Activated CD8-positive, alpha-beta T cell treated with anti-CD3 and anti-CD28 coated beads, Interleukin-2, amount 10 ng/mL, durations not matched to agents 7 days and 5 days (primary cell): ENCODE results near the gene MDM1. TPM values are rescaled to one million over a fixed set of nuclear protein-coding genes. Genes with fewer than 3 reads are reported as not detected.
A peak's percentile ranks its signal among the peaks of the same experiment; 100 is the strongest.

Experiments
- ATAC-seq: fragments of 150-1000 bp; cut with Tn5 transposase; one replicate; pipeline ENCODE4 v1.10.0; 2021; ENCODE audit warnings: moderate library complexity
- CTCF ChIA-PET: fragments of 350-600 bp; sonication (Branson Sonifier 250); formaldehyde crosslinking; loops from one replicate; lab custom pipeline; 2021; ENCODE audit warnings: antibody characterized with exemption; lab: Charles Lee
- POLR2A ChIA-PET: fragments of 350-600 bp; sonication (Branson Sonifier 250); formaldehyde crosslinking; loops from one replicate; lab custom pipeline; 2021; ENCODE audit warnings: antibody characterized with exemption; lab: Charles Lee
- DNase-seq: peaks from one replicate; pipeline ENCODE4 v3.0.0-alpha.2; 2020
- H3K27ac Mint-ChIP-seq: one replicate; pipeline ENCODE4 v1.8.0; 2021; ENCODE audit warnings: mild to moderate bottlenecking, mixed read lengths
- H3K27me3 Mint-ChIP-seq: one replicate; pipeline ENCODE4 v1.8.0; 2021; ENCODE audit warnings: low read depth, mixed read lengths
- H3K36me3 Mint-ChIP-seq: one replicate; pipeline ENCODE4 v1.8.0; 2021; ENCODE audit warnings: low read depth, mixed read lengths
- H3K4me1 Mint-ChIP-seq: one replicate; pipeline ENCODE4 v1.8.0; 2021; ENCODE audit warnings: low read depth, mixed read lengths
- H3K4me3 Mint-ChIP-seq: one replicate; pipeline ENCODE4 v1.8.0; 2021; ENCODE audit warnings: mild to moderate bottlenecking, mixed read lengths
- H3K9me3 Mint-ChIP-seq: one replicate; pipeline ENCODE4 v1.8.0; 2022; ENCODE audit warnings: mixed read lengths; ENCODE audit not compliant: insufficient read depth
- total RNA-seq, 2 experiments: library from RNA; stranded (reverse); gene quantifications; one replicate each; pipeline ENCODE4 v1.2.3, GENCODE V29; 2021

MDM1 gene
- total RNA-seq, 2 experiments from 2014 or later, result 25.0 to 28.9 TPM

GRCh38 chr12:68290126-68290525, 42.0 kb downstream of the MDM1 start:
- ATAC-seq, result peak; percentile 95
- ChIA-PET POLR2A (interaction anchor here (0.7 kb wide), 1 partner anchor 42 kb away, joined by 3 read pairs; the partner anchor contains the start of gene MDM1), CTCF (interaction anchor here (1.5 to 2.6 kb wide), 4 partner anchors 27 to 249 kb away, joined by 4 to 8 read pairs (median 7); no protein-coding TSS in a partner anchor)
- no peak overlapping the region for H3K4me3 Mint-ChIP-seq
- DNase-seq, result peak; percentile 43
- no peaks in the 10 kb centered on the region for H3K9me3 Mint-ChIP-seq
- no peak overlapping the region for H3K27ac Mint-ChIP-seq
- peaks cover 22% of the 10 kb centered on the region for H3K36me3 Mint-ChIP-seq
- peaks cover 24% of the 10 kb centered on the region for H3K4me1 Mint-ChIP-seq
- H3K27me3 Mint-ChIP-seq, result peaks cover 2% of the 10 kb centered on the region

- no peak for ATAC-seq
- Mint-ChIP-seq H3K9me3 (no peaks in the 10 kb centered on the region), H3K27ac (no peak overlapping the region), H3K4me1 (peaks cover 24% of the 10 kb centered on the region), H3K4me3 (no peak overlapping the region), H3K27me3 (peaks cover 2% of the 10 kb centered on the region), H3K36me3 (peaks cover 8% of the 10 kb centered on the region)
- ChIA-PET CTCF (interaction anchor here (0.8 to 1.3 kb wide), 3 partner anchors 9 to 125 kb away, joined by 3 to 4 read pairs (median 3); no protein-coding TSS in a partner anchor), POLR2A (no interaction called here)
- DNase-seq, result no peak
These were observed 45.1 kb downstream of the MDM1 start for GRCh38 chr12:68287106-68287505.

- Mint-ChIP-seq H3K9me3 (no peaks in the 10 kb centered on the region), H3K4me1 (peaks cover 24% of the 10 kb centered on the region), H3K27me3 (peaks cover 2% of the 10 kb centered on the region), H3K27ac (no peak overlapping the region), H3K4me3 (no peak overlapping the region), H3K36me3 (peaks cover 7% of the 10 kb centered on the region)
- ATAC-seq, result no peak
- CTCF ChIA-PET, result interaction anchor here (0.6 to 1.3 kb wide), 4 partner anchors 14 to 124 kb away, joined by 3 to 4 read pairs (median 3); no protein-coding TSS in a partner anchor
- no peak for DNase-seq
- POLR2A ChIA-PET, result interaction anchor here (0.6 kb wide), 1 partner anchor 1070 kb away, joined by 6 read pairs; no protein-coding TSS in a partner anchor
These were observed 45.8 kb downstream of the MDM1 start for GRCh38 chr12:68286396-68286795.

- H3K4me3 Mint-ChIP-seq, result no peak overlapping the region
- no peak for DNase-seq
- no peak for ATAC-seq
- peaks cover 21% of the 10 kb centered on the region for H3K4me1 Mint-ChIP-seq
- peaks cover 6% of the 10 kb centered on the region for H3K36me3 Mint-ChIP-seq
- no peaks in the 10 kb centered on the region for H3K9me3 Mint-ChIP-seq
- POLR2A ChIA-PET, result interaction anchor here (0.6 kb wide), 1 partner anchor 1069 kb away, joined by 6 read pairs; no protein-coding TSS in a partner anchor
- no peak overlapping the region for H3K27ac Mint-ChIP-seq
- CTCF ChIA-PET, result interaction anchor here (1.0 kb wide), 1 partner anchor 49 kb away, joined by 3 read pairs; no protein-coding TSS in a partner anchor
- H3K27me3 Mint-ChIP-seq, result peaks cover 2% of the 10 kb centered on the region
These were observed 46.6 kb downstream of the MDM1 start for GRCh38 chr12:68285541-68285940.

- Mint-ChIP-seq H3K27ac (no peak overlapping the region), H3K4me1 (peaks cover 25% of the 10 kb centered on the region), H3K27me3 (peaks cover 2% of the 10 kb centered on the region), H3K9me3 (no peaks in the 10 kb centered on the region), H3K36me3 (no peaks in the 10 kb centered on the region), H3K4me3 (no peak overlapping the region)
- DNase-seq (no peak), ATAC-seq (no peak)
- POLR2A ChIA-PET, result no interaction called here
- CTCF ChIA-PET, result interaction anchor here (1.3 to 1.5 kb wide), 2 partner anchors 12 to 39 kb away, joined by 3 read pairs; no protein-coding TSS in a partner anchor
These were observed 50.7 kb downstream of the MDM1 start for GRCh38 chr12:68281322-68282077.

- Mint-ChIP-seq H3K4me3 (no peak overlapping the region), H3K9me3 (no peaks in the 10 kb centered on the region), H3K27ac (no peak overlapping the region), H3K27me3 (no peaks in the 10 kb centered on the region), H3K4me1 (peaks cover 30% of the 10 kb centered on the region), H3K36me3 (no peaks in the 10 kb centered on the region)
- DNase-seq (no peak), ATAC-seq (no peak)
- ChIA-PET POLR2A (no interaction called here), CTCF (no interaction called here)
These were observed 51.9 kb downstream of the MDM1 start for GRCh38 chr12:68280240-68280639.

- Mint-ChIP-seq H3K4me3 (no peak overlapping the region), H3K27ac (no peak overlapping the region), H3K27me3 (no peaks in the 10 kb centered on the region), H3K4me1 (peaks cover 30% of the 10 kb centered on the region), H3K36me3 (no peaks in the 10 kb centered on the region), H3K9me3 (no peaks in the 10 kb centered on the region)
- CTCF ChIA-PET, result no interaction called here
- no peak for DNase-seq
- no peak for ATAC-seq
- POLR2A ChIA-PET, result no interaction called here
These were observed 52.7 kb downstream of the MDM1 start for GRCh38 chr12:68279227-68280054.

GRCh38 chr12:68276402-68276930, 55.7 kb downstream of the MDM1 start:
- Mint-ChIP-seq H3K9me3 (no peaks in the 10 kb centered on the region), H3K36me3 (no peaks in the 10 kb centered on the region), H3K4me1 (peaks cover 30% of the 10 kb centered on the region), H3K27me3 (no peaks in the 10 kb centered on the region), H3K4me3 (no peak overlapping the region), H3K27ac (no peak overlapping the region)
- no peak for ATAC-seq
- ChIA-PET CTCF (no interaction called here), POLR2A (no interaction called here)
- DNase-seq, result no peak

GRCh38 chr12:68272732-68273131, 59.4 kb downstream of the MDM1 start:
- no peak for DNase-seq
- H3K27ac Mint-ChIP-seq, result no peak overlapping the region
- no peak overlapping the region for H3K4me3 Mint-ChIP-seq
- peaks cover 4% of the 10 kb centered on the region for H3K27me3 Mint-ChIP-seq
- ATAC-seq, result no peak
- no peaks in the 10 kb centered on the region for H3K9me3 Mint-ChIP-seq
- ChIA-PET CTCF (interaction anchor here (1.7 kb wide), 1 partner anchor 50 kb away, joined by 4 read pairs; no protein-coding TSS in a partner anchor), POLR2A (no interaction called here)
- H3K36me3 Mint-ChIP-seq, result no peaks in the 10 kb centered on the region
- H3K4me1 Mint-ChIP-seq, result peaks cover 41% of the 10 kb centered on the region

- Mint-ChIP-seq H3K27me3 (peaks cover 4% of the 10 kb centered on the region), H3K36me3 (no peaks in the 10 kb centered on the region), H3K4me3 (no peak overlapping the region), H3K27ac (no peak overlapping the region), H3K4me1 (peaks cover 42% of the 10 kb centered on the region), H3K9me3 (no peaks in the 10 kb centered on the region)
- no peak for DNase-seq
- ChIA-PET CTCF (interaction anchor here (0.8 to 1.4 kb wide), 3 partner anchors 10 to 231 kb away, joined by 3 to 6 read pairs (median 3); no protein-coding TSS in a partner anchor), POLR2A (no interaction called here)
- ATAC-seq, result no peak
These were observed 60.8 kb downstream of the MDM1 start for GRCh38 chr12:68271346-68271745.

GRCh38 chr12:68270358-68270757, 61.8 kb downstream of the MDM1 start:
- Mint-ChIP-seq H3K9me3 (no peaks in the 10 kb centered on the region), H3K27ac (no peak overlapping the region), H3K36me3 (no peaks in the 10 kb centered on the region), H3K4me3 (no peak overlapping the region), H3K27me3 (peaks cover 7% of the 10 kb centered on the region), H3K4me1 (peaks cover 39% of the 10 kb centered on the region)
- no peak for ATAC-seq
- ChIA-PET CTCF (interaction anchor here (1.2 kb wide), 1 partner anchor 47 kb away, joined by 5 read pairs; no protein-coding TSS in a partner anchor), POLR2A (interaction anchor here (0.5 to 1.8 kb wide), 2 partner anchors 29 to 687 kb away, joined by 3 to 5 read pairs; no protein-coding TSS in a partner anchor)
- no peak for DNase-seq
